ENCODE results near the gene PEX7.

- TF ChIP-seq CTCF (IDR thresholded peaks at IDR 0.05; ENCODE audit: low read depth, low read length, poor library complexity, severe bottlenecking) = no peak
- no peak for TF ChIP-seq EZH2phosphoT487 (IDR thresholded peaks at IDR 0.05; ENCODE audit: borderline replicate concordance, low read length)
Measured at GRCh38 chr6:136784271-136784664, 38.1 kb upstream of the PEX7 start.
